Measurements from ENCODE around the gene ZBTB45. TPM values are rescaled to one million over a fixed set of nuclear protein-coding genes. Genes with fewer than 3 reads are reported as not detected.

The ZBTB45 gene
- total and polyA plus RNA-seq, 9 of the 15 experiments (the other 6 are each of a cell fraction or from before 2014, with no cell fraction given) = 0.08 to 16.1 (median 1.8) TPM

GRCh38 chr19:58558623-58559274, 39.1 kb upstream of the ZBTB45 start (continued):
- TF ChIP-seq MAX (CRISPR knock-in tag; IDR thresholded peaks at IDR 0.05) = no peak
- no peak for TF ChIP-seq ZNF507 (tag; conservative IDR thresholded peaks at IDR 0.05)
- no peak for TF ChIP-seq ZNF655 (CRISPR knock-in tag; IDR thresholded peaks at IDR 0.05)
- no peak for TF ChIP-seq HMBOX1 (IDR thresholded peaks at IDR 0.05)
- no peak for TF ChIP-seq HSF4 (CRISPR knock-in tag; IDR thresholded peaks at IDR 0.05; ENCODE audit: borderline replicate concordance)
- TF ChIP-seq SAFB2 (IDR thresholded peaks at IDR 0.05; ENCODE audit: borderline replicate concordance, low read depth, low read length, severe bottlenecking) = no peak
- no peak for TF ChIP-seq CREB5 (CRISPR knock-in tag; IDR thresholded peaks at IDR 0.05)
- no peak for TF ChIP-seq BMI1 (IDR thresholded peaks at IDR 0.05; ENCODE audit: low read length)
- TF ChIP-seq ZNF384 (IDR thresholded peaks at IDR 0.05; ENCODE audit: low read depth, low read length) = no peak
- TF ChIP-seq CEBPB (tag; IDR thresholded peaks at IDR 0.05) = no peak
- no peak for TF ChIP-seq ZNF512 (tag; IDR thresholded peaks at IDR 0.05)
- TF ChIP-seq POLR3A (IDR thresholded peaks at IDR 0.05; ENCODE audit: borderline replicate concordance, extremely low read depth, insufficient read depth, insufficient read length) = no peak
- no peak for TF ChIP-seq ARHGAP35 (IDR thresholded peaks at IDR 0.05; ENCODE audit: partially characterized antibody)
- no peak for TF ChIP-seq SRSF9 (IDR thresholded peaks at IDR 0.05; ENCODE audit: borderline replicate concordance, low read depth, low read length)
- no peak for TF ChIP-seq THRAP3 (IDR thresholded peaks at IDR 0.05; ENCODE audit: borderline replicate concordance)
- no peak for TF ChIP-seq RFX7 (CRISPR knock-in tag; IDR thresholded peaks at IDR 0.05)
- TF ChIP-seq ZNF668 (CRISPR knock-in tag; IDR thresholded peaks at IDR 0.05) = no peak
- no peak for TF ChIP-seq ZNF717 (CRISPR knock-in tag; IDR thresholded peaks at IDR 0.05)
- peak; percentile 95 for TF ChIP-seq GABPA (tag; conservative IDR thresholded peaks at IDR 0.05; ENCODE audit: low read depth)
- peak; percentile 78 for TF ChIP-seq E2F8 (IDR thresholded peaks at IDR 0.05; ENCODE audit: low read depth, partially characterized antibody)
- TF ChIP-seq MEF2A (IDR thresholded peaks at IDR 0.05; ENCODE audit: control insufficient read depth, low read depth, low read length) = no peak

Measured in K562 (cell line).